GM18909 (cell line): Measurements from ENCODE around the gene ATP13A4.

Source experiments
- ATAC-seq: cut with Tn5 transposase; IDR thresholded peaks from one replicate; pipeline ENCODE4 v1.9.1; 2021; ENCODE audit warnings: mild to moderate bottlenecking; ENCODE audit not compliant: unreplicated experiment, poor library complexity

The ATP13A4 gene

DNA sequence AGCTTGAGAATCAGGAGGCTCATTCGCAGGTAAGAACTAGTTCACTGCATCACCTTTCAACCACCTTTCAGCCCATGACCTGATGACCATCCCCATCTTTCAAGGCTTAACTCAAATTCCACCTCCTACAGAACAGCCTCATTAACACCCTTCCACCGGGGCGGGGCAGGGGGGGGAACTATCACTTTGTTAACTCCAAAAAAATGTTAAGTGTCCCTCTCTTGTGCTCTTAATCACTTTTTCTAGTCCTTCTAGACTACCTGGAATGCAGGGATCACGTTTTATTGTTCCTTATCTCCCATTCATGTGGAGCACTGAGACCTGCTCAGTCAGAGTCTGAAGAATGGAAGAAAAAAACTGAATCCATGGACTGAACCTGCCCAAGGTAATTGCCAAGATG is 51.8 kb downstream of the ATP13A4 start:
- no peak for ATAC-seq

GRCh38 chr3:193499801-193500485 is 54.8 kb downstream of the ATP13A4 start:
- no peak for ATAC-seq

GRCh38 chr3:193499136-193499770 is 55.4 kb downstream of the ATP13A4 start:
- no peak for ATAC-seq

DNA sequence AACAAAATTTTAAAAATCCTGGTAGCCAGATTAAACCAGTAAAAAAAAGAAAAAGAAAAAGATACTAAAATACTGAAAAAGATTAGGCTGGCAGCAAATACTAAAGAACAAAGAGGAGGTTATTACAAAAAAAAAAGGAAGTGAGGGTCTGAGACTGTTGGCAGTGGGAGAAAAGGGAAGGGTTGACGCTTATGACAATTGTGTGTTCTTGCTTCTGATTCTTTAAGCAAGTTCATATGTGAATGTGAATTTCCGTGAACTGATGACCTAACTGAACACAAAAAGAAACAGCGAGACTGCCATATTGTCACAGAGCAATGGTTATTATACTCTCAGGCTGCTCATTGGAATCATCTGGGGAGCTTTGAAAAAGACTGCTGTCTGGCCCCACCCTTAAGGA is 56.5 kb downstream of the ATP13A4 start:
- no peak for ATAC-seq

DNA sequence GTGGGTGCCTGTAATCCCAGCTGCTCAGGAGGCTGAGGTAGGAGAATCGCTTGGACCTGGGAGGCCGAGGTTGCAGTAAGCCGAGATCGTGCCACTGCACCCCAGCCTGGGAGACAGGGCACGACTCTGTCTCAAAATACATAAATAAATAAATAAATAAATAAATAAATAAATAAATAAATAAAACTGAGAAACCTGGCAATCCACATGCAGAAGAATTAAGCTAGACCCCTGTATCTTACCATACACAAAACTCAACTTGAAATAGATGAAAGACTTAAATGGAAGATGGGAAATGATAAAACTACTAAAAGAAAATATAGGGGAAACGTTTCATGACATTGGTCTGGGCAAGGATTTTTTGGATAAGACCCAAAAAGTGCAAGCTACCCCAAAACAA is 58.0 kb downstream of the ATP13A4 start:
- ATAC-seq, result no peak

DNA sequence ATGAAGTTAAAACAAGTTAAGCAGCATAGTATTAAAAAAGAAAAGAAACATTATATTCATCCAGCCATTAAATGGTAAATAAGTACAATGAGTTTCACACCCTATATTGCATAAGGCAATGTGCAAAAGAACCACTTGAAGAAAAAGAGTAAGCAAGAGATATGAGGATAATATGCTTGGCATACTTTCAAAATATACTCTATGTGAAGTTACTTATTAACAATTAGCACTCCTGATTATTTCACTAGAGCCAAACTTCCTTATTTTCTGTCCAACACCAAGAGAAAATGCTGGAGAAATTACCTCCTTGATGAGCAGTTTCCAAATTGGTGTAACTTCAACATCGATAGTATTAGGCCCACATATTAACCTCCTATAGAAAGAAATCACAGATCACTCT is 63.7 kb downstream of the ATP13A4 start:
- ATAC-seq, result no peak

DNA sequence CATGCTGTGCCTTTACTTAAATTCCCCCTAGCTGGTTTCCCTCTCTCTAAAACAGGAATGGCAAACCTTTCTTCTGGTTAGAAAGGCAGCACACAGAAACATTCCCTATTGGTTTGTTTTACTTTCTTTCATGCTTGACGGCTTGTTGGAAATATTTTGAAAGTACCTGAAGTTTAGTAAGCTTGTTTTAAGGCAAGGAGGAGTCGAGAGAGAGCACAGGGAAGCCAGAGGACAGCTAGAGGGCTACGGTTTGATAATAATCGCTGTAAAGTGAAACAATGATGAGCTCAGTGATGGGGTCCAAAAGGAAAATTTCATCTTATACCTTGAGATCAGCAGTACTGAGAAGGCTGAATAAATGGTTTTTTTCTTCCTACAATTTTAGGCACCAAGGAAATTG is 64.1 kb downstream of the ATP13A4 start:
- no peak for ATAC-seq

DNA sequence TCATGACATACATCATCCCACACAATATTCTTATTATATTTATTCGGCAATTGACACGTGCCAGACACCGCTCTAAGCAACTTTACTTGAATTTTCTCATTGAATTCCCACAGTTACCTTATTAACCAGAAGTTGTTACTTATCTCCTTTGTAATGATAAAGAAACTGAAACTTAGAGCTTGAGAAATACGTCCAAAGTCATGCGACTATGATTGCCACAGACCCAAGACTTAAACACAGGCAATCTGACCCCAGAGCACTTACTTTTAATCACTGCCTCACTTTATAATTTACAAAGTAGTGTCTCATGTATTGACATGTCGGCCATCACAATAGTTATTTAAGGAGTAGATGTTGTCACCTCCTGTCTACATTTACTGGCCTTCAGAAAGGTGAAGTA is 64.7 kb downstream of the ATP13A4 start:
- no peak for ATAC-seq

DNA sequence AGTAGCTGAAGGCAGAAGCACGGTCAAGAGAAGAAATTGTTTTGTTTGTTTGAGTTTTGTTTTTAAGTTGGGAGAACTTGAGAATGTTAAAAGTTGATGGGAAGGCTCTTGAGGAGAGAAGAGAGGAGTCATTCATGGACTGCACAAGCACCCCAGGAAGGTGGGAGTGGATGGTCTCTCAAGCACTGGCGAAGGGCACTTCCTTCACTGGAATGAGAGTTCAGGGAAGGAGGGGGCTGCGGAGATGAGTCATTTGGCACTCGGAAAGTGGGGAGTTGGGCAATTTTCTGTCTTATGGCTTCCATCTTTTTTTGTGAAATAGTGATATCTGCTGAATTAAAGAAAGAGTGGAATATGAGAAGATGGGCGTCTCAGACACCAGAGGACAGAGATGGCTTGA is 66.0 kb downstream of the ATP13A4 start:
- no peak for ATAC-seq

GRCh38 chr3:193483988-193484539 is 70.6 kb downstream of the ATP13A4 start:
- no peak for ATAC-seq

DNA sequence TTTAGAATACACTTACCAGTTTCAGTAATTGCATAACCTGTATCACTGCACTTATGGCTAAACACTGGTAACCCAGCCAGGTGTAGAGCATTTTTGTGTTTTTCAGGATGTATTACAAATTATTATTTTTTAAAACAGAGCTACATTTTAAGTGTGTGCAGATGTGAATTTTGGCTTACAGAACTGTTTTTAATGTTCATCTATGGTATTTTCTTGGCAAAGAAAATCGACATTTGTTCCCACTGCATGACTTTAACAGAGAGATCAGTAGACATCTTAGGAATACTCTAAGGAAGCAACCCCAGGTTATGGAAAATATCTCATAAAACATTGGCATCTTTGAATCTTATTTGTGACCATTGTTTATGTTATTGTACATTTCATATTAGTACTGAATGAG is 73.3 kb downstream of the ATP13A4 start:
- no peak for ATAC-seq

DNA sequence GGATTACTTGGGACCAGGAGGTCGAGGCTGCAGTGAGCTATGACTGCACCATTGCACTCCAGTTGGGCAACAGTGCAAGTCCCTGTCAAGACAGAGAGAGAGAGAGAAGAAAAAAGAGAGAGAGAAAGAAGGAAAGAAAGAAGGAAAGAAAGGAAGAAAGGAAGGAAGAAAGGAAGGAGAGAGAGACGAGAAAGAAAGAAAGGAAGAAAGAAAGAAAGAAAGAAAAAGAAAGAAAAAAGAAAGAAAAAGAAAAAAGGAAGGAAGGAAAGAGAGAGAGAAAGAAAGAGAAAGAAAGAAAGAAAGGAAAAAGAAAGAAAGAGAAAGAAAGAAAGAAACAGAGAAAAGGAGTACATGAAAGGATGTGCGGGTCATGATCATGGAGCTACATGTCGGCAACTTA is 80.2 kb downstream of the ATP13A4 start:
- ATAC-seq, result no peak

DNA sequence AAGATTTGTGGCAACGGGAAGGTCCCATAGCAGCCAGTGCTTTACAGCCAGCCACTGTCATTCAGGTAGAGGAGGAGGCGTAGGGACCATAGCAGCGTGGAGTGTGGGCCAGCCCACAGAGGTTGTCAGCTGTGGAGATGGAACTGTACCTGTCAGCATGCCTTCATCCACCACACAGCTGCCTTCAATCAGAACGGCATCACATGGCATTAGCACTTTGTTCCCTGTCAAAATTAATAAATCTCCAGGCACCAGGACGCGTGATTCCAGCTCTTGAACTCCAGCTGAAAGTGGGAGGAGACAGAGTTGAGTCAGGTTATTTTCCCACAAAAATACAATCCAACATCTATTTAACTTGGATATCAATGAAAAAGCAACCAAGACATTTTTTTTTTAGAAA is 84.0 kb downstream of the ATP13A4 start:
- no peak for ATAC-seq

- ATAC-seq, result no peak
Observed at GRCh38 chr3:193465992-193466608, 88.6 kb downstream of the ATP13A4 start.

- no peak for ATAC-seq
Observed at GRCh38 chr3:193464889-193465288, 89.8 kb downstream of the ATP13A4 start.

- ATAC-seq, result no peak
Observed at GRCh38 chr3:193457526-193457925, 97.2 kb downstream of the ATP13A4 start.

DNA sequence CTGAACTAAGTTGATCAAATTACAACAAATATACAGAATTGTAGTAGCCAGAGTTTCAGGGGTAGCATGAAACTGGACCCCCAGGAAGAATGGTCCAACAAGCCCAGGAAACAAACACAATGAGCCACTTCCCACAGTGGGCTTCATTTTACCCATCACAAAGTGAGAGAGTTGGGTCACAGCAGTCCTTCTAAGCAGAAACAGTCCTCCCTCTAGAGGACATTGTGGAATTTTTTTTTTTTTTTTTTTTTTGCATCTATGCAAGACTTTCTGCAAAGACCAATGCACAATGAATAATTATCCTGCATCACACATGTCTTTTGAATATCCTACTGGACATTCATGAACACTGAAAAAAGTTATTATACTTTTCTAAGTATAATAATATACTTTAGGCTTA is 102.4 kb downstream of the ATP13A4 start:
- no peak for ATAC-seq

DNA sequence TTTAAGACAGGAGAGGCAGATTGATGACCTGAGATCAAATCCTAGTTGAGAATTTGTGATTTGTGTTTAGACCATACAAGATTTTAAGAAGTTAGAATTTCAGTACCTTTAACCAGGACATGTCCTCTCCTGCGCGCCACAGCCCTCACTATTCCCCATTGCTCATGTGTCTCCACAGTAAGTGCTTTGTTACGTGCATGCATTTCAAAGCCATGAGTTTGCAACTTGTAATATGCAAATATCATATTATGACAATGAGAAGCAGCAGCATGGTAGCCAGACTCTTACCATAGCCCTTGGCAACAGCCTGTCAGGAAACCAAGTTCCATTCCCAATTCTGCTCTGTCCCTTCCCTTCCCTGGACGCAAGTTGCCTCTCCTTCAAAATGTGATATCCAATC is 102.8 kb downstream of the ATP13A4 start:
- no peak for ATAC-seq

DNA sequence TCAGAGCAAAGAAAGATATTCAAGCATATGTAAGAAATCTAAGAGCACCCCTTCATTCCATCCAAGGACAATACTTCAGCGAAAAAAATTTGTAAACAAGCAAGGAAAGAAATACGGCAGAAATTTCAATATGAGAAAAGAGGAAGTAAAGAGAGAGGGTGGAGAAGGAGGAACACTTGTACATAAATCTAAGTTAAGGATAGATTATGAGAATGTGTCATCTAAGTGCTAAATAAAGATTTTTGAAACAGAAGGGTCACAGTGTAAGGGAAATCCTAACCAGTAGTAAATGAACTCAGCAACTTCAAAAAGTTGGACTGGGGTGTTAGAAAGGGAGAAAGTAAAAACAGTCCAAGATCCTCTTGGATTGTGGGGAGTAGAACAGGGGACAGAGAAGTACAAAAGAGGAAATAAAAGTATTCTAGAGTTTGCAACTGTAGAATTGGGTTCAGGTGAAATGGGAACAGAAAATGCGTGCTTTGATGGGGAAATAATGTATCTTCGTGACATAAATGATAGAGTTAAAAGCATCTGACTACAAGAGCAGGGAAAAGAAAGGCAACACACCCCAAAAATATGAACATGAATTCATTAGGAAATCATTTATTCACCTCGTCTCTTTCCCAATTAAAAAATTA is 107.6 kb downstream of the ATP13A4 start:
- no peak for ATAC-seq

DNA sequence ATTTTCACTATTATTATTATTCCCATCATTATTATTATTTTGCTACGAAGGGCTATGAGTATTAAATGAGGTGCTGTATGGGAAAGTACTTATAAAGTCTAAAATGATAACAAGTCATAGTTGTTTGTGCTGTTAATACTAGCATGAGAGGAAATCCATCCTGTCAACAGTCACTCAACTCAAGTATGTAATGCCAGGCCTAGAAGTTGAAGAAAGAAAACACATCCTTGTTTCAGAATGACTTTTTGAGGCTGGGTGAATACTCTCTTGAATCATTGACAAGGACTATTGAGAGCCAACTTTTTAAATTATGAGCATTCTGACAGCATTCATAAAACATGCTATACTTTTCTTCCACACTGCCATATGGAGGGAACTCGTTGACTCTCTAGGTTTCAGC is 115.3 kb downstream of the ATP13A4 start:
- ATAC-seq, result no peak
